ENCODE results near the gene PDXK. TPM values are rescaled to one million over a fixed set of nuclear protein-coding genes. Genes with fewer than 3 reads are reported as not detected.
A peak's percentile ranks its signal among the peaks of the same experiment; 100 is the strongest.

The PDXK gene
- total RNA-seq, 2 donors from 2014 or later: 90.9 to 105 TPM

- Histone ChIP-seq H3K36me3 (ENCODE audit: control insufficient read depth, insufficient read depth, low read length) (peaks cover 4% of the 10 kb centered on the region), H3K4me3 (ENCODE audit: low read length) (no peak overlapping the region), H3K9ac (ENCODE audit: extremely low read depth, low read length, poor library complexity, severe bottlenecking) (no peak overlapping the region), H3K9me3 (ENCODE audit: control insufficient read depth, low read length) (no peaks in the 10 kb centered on the region), H3K27me3 (ENCODE audit: control insufficient read depth, insufficient read depth, low read length, poor library complexity, severe bottlenecking) (no peaks in the 10 kb centered on the region), H3K27ac (ENCODE audit: low read depth, low read length) (peak overlapping the region; percentile 26), H3K4me1 (ENCODE audit: control insufficient read depth, insufficient read depth, low read length) (no peaks in the 10 kb centered on the region)
- no peak for DNase-seq
- H3K9me3 Mint-ChIP-seq: no peaks in the 10 kb centered on the region
- peaks cover 8% of the 10 kb centered on the region for H3K36me3 Mint-ChIP-seq (ENCODE audit: low read depth)
- peak overlapping the region; percentile 87 for H3K27ac Mint-ChIP-seq
- H3K4me3 Mint-ChIP-seq: no peak overlapping the region
- no peaks in the 10 kb centered on the region for H3K27me3 Mint-ChIP-seq (ENCODE audit: insufficient read depth)
- TF ChIP-seq, protein P1, sequence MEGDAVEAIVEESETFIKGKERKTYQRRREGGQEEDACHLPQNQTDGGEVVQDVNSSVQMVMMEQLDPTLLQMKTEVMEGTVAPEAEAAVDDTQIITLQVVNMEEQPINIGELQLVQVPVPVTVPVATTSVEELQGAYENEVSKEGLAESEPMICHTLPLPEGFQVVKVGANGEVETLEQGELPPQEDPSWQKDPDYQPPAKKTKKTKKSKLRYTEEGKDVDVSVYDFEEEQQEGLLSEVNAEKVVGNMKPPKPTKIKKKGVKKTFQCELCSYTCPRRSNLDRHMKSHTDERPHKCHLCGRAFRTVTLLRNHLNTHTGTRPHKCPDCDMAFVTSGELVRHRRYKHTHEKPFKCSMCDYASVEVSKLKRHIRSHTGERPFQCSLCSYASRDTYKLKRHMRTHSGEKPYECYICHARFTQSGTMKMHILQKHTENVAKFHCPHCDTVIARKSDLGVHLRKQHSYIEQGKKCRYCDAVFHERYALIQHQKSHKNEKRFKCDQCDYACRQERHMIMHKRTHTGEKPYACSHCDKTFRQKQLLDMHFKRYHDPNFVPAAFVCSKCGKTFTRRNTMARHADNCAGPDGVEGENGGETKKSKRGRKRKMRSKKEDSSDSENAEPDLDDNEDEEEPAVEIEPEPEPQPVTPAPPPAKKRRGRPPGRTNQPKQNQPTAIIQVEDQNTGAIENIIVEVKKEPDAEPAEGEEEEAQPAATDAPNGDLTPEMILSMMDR (conservative IDR thresholded peaks at IDR 0.05): no peak
- H3K4me1 Mint-ChIP-seq: peaks cover 31% of the 10 kb centered on the region
- 96% methylated on average over 14 to 15 of the region's 15 CpGs for WGBS, 2 experiments (ENCODE audit: insufficient coverage in 1 of 2, insufficient read length in 1 of 2)
Measured at GRCh38 chr21:43767498-43767983, 48.6 kb downstream of the PDXK start.

- peak; percentile 71 for DNase-seq
- peak overlapping the region; percentile 26 for H3K27ac ChIP-seq (ENCODE audit: low read depth, low read length)
- H3K27ac Mint-ChIP-seq: peak overlapping the region; percentile 87
- no peak overlapping the region for H3K4me3 Mint-ChIP-seq
- peaks cover 36% of the 10 kb centered on the region for H3K4me1 Mint-ChIP-seq
- H3K9me3 Mint-ChIP-seq: no peaks in the 10 kb centered on the region
- H3K36me3 Mint-ChIP-seq (ENCODE audit: low read depth): peaks cover 6% of the 10 kb centered on the region
- no peak overlapping the region for H3K4me3 ChIP-seq (ENCODE audit: low read length)
- H3K9ac ChIP-seq (ENCODE audit: extremely low read depth, low read length, poor library complexity, severe bottlenecking): no peak overlapping the region
- H3K27me3 ChIP-seq (ENCODE audit: control insufficient read depth, insufficient read depth, low read length, poor library complexity, severe bottlenecking): no peaks in the 10 kb centered on the region
- peaks cover 10% of the 10 kb centered on the region for H3K36me3 ChIP-seq (ENCODE audit: control insufficient read depth, insufficient read depth, low read length)
- no peaks in the 10 kb centered on the region for H3K9me3 ChIP-seq (ENCODE audit: control insufficient read depth, low read length)
- 85% methylated on average over 22 to 34 of the region's 34 CpGs for WGBS, 2 experiments (ENCODE audit: insufficient coverage in 1 of 2, insufficient read length in 1 of 2)
- H3K4me1 ChIP-seq (ENCODE audit: control insufficient read depth, insufficient read depth, low read length): no peaks in the 10 kb centered on the region
- H3K27me3 Mint-ChIP-seq (ENCODE audit: insufficient read depth): no peaks in the 10 kb centered on the region
- TF ChIP-seq, protein P1 (conservative IDR thresholded peaks at IDR 0.05): no peak
Measured at GRCh38 chr21:43767984-43768867, 49.3 kb downstream of the PDXK start.

GRCh38 chr21:43768868-43769167 is 49.9 kb downstream of the PDXK start:
- WGBS, 2 experiments (ENCODE audit: insufficient coverage in 1 of 2, insufficient read length in 1 of 2): 68 to 82% methylated on average over 5 to 8 of the region's 8 CpGs
- Histone ChIP-seq H3K4me1 (ENCODE audit: control insufficient read depth, insufficient read depth, low read length) (no peaks in the 10 kb centered on the region), H3K9me3 (ENCODE audit: control insufficient read depth, low read length) (no peaks in the 10 kb centered on the region), H3K27me3 (ENCODE audit: control insufficient read depth, insufficient read depth, low read length, poor library complexity, severe bottlenecking) (no peaks in the 10 kb centered on the region), H3K9ac (ENCODE audit: extremely low read depth, low read length, poor library complexity, severe bottlenecking) (no peak overlapping the region), H3K27ac (ENCODE audit: low read depth, low read length) (no peak overlapping the region), H3K4me3 (ENCODE audit: low read length) (no peak overlapping the region), H3K36me3 (ENCODE audit: control insufficient read depth, insufficient read depth, low read length) (peaks cover 13% of the 10 kb centered on the region)
- Mint-ChIP-seq H3K36me3 (ENCODE audit: low read depth) (peaks cover 9% of the 10 kb centered on the region), H3K27me3 (ENCODE audit: insufficient read depth) (no peaks in the 10 kb centered on the region), H3K4me3 (no peak overlapping the region), H3K27ac (peak overlapping the region; percentile 87), H3K4me1 (peaks cover 38% of the 10 kb centered on the region), H3K9me3 (no peaks in the 10 kb centered on the region)
- TF ChIP-seq, protein P1 (conservative IDR thresholded peaks at IDR 0.05): no peak
- peak; percentile 67 for DNase-seq

Data from endodermal cell (in vitro differentiated cells).